A549 (cell line): ENCODE results near the gene SERINC4. TPM values are rescaled to one million over a fixed set of nuclear protein-coding genes. Genes with fewer than 3 reads are reported as not detected.

Source experiments
- ATAC-seq, 2 experiments: fragments of 200-7000 bp in 1 of 2; fragments of >200 bp in 1 of 2; cut with Nextera tagmentation in 1 of 2; cut with Tn5 transposase in 1 of 2; 3 replicates each; pipeline versions ENCODE4 v1.8.0 to v1.9.1; 2018 to 2020; ENCODE audit warnings: mild to moderate bottlenecking in 1 of 2, moderate library complexity in 1 of 2
- CTCF ChIA-PET: fragments of 300-600 bp; sonication (Branson Sonifier 250); formaldehyde crosslinking; extraction: SDS; loops from one replicate; lab custom pipeline; 2021; ENCODE audit warnings: antibody characterized with exemption, inconsistent platforms; lab: Yijun Ruan, JAX
- POLR2A ChIA-PET: fragments of 350-600 bp; formaldehyde crosslinking; extraction: SDS; loops from one replicate; lab custom pipeline; 2021; ENCODE audit warnings: antibody characterized with exemption, inconsistent platforms; lab: Yijun Ruan, JAX
- DNase-seq, 2 experiments: peaks; one replicate each; pipeline versions ENCODE4 v3.0.0 to v3.0.0-alpha.2; 2011 to 2016; ENCODE audit warnings: low read depth in 1 of 2, low spot score in 1 of 2
- FAIRE-seq: peaks from 2 replicates; lab custom pipeline; 2011; peaks lifted over from hg19 to GRCh38; lab: Jason Lieb, UNC
- H3K27ac ChIP-seq, 2 experiments: fragments of >200 bp; sonication (Bioruptor Twin); formaldehyde crosslinking; 3 replicates each; pipeline ENCODE4 v1.5.1; 2016 to 2017
- H3K4me1 ChIP-seq: fragments of >200 bp; sonication (Bioruptor Twin); formaldehyde crosslinking; 3 replicates; pipeline ENCODE4 v1.6.1; 2016
- H3K4me2 ChIP-seq: fragments of >200 bp; sonication (Bioruptor Twin); formaldehyde crosslinking; 3 replicates; pipeline ENCODE4 v1.6.1; 2016
- H3K4me3 ChIP-seq: fragments of >200 bp; sonication (Bioruptor Twin); formaldehyde crosslinking; 3 replicates; pipeline ENCODE4 v1.5.1; 2016
- H3K9me3 ChIP-seq: fragments of >200 bp; sonication (Bioruptor Twin); formaldehyde crosslinking; 3 replicates; pipeline ENCODE4 v1.6.1; 2016
- CBX2 ChIP-seq: fragments of 200-600 bp; sonication (generic); IDR thresholded peaks from 2 replicates; pipeline ENCODE4 v1.6.1; 2016; ENCODE audit warnings: low read depth, mild to moderate bottlenecking, borderline replicate concordance
- CEBPB ChIP-seq, 2 experiments: fragments of >200 bp in 1 of 2; sonication (Bioruptor Twin) in 1 of 2; formaldehyde crosslinking in 1 of 2; IDR thresholded peaks; 2 replicates each; pipeline ENCODE4 v1.6.1; 2012 to 2016
- CTCF ChIP-seq: fragments of >200 bp; sonication (Bioruptor Twin); formaldehyde crosslinking; IDR thresholded peaks from 3 replicates; pipeline ENCODE4 v1.5.1; 2016
- EHMT2 ChIP-seq: fragments of 200-600 bp; sonication (generic); IDR thresholded peaks from 2 replicates; pipeline ENCODE4 v1.6.1; 2016; ENCODE audit warnings: antibody characterized with exemption, low read depth, mild to moderate bottlenecking, moderate library complexity
- ELK1 ChIP-seq: fragments of 150-350 bp; IDR thresholded peaks from 2 replicates; pipeline ENCODE4 v1.6.1; 2014; ENCODE audit warnings: low read depth, mild to moderate bottlenecking, low read length
- ESRRA ChIP-seq: fragments of 150-350 bp; IDR thresholded peaks from 2 replicates; pipeline ENCODE4 v1.6.1; 2014; ENCODE audit warnings: mild to moderate bottlenecking, low read length, borderline replicate concordance
- FOSB ChIP-seq: fragments of 250-450 bp; sonication (Bioruptor Pico); IDR thresholded peaks from 2 replicates; pipeline ENCODE4 v1.5.0; 2020; ENCODE audit warnings: mild to moderate bottlenecking, moderate library complexity
- FOXS1 ChIP-seq: fragments of 250-450 bp; sonication (Bioruptor Pico); IDR thresholded peaks from 2 replicates; pipeline ENCODE4 v1.5.0; 2020; ENCODE audit warnings: mild to moderate bottlenecking, moderate library complexity
- HES2 ChIP-seq: fragments of >200 bp; sonication (Bioruptor Twin); formaldehyde crosslinking; IDR thresholded peaks from 2 replicates; pipeline ENCODE4 v1.6.1; 2016
- HOXB13 ChIP-seq: fragments of 250-450 bp; sonication (Bioruptor Pico); IDR thresholded peaks from 2 replicates; pipeline ENCODE4 v1.5.0; 2020; ENCODE audit warnings: low read depth, mild to moderate bottlenecking, moderate library complexity
- HOXB5 ChIP-seq: fragments of 250-450 bp; sonication (Bioruptor Pico); IDR thresholded peaks from 2 replicates; pipeline ENCODE4 v1.5.0; 2020; ENCODE audit warnings: mild to moderate bottlenecking, moderate library complexity
- JUNB ChIP-seq: fragments of >200 bp; sonication (Bioruptor Twin); formaldehyde crosslinking; IDR thresholded peaks from 2 replicates; pipeline ENCODE4 v1.6.1; 2016
- KDM1A ChIP-seq: fragments of 200-600 bp; sonication (generic); IDR thresholded peaks from 2 replicates; pipeline ENCODE4 v1.6.1; 2016; ENCODE audit warnings: low read depth, mild to moderate bottlenecking
- KDM5A ChIP-seq: fragments of 200-600 bp; sonication (generic); IDR thresholded peaks from 2 replicates; pipeline ENCODE4 v1.6.1; 2016; ENCODE audit warnings: antibody characterized with exemption, mild to moderate bottlenecking
- MAFK ChIP-seq: fragments of 450-650 bp; IDR thresholded peaks from 2 replicates; pipeline ENCODE4 v1.6.1; 2014; ENCODE audit not compliant: partially characterized antibody
- REST ChIP-seq: fragments of 200-600 bp; sonication (generic); IDR thresholded peaks from 2 replicates; pipeline ENCODE4 v1.6.1; 2016; ENCODE audit warnings: antibody characterized with exemption, mild to moderate bottlenecking, moderate library complexity
- TFCP2L1 ChIP-seq: fragments of 250-450 bp; sonication (Bioruptor Pico); IDR thresholded peaks from 2 replicates; pipeline ENCODE4 v1.5.0; 2021; ENCODE audit warnings: mild to moderate bottlenecking
- USF2 ChIP-seq: fragments of 450-650 bp; IDR thresholded peaks from 2 replicates; pipeline ENCODE4 v1.6.1; 2014; ENCODE audit warnings: antibody characterized with exemption
- ZFP36 ChIP-seq: fragments of 450-650 bp; IDR thresholded peaks from 2 replicates; pipeline ENCODE4 v1.6.1; 2014; ENCODE audit warnings: borderline replicate concordance; ENCODE audit not compliant: partially characterized antibody
- ZNF302 ChIP-seq: fragments of 250-450 bp; sonication (Bioruptor Pico); IDR thresholded peaks from 2 replicates; pipeline ENCODE4 v1.9.0; 2021; ENCODE audit warnings: inconsistent platforms, mild to moderate bottlenecking, moderate library complexity
- WGBS: methylation state at CpG from one replicate; pipeline ENCODE4 v1.1.6; 2017; ENCODE audit errors: missing lambda C conversion rate; 5-methylcytosine and 5-hydroxymethylcytosine counted together
- polyA plus RNA-seq, 4 experiments: library from polyadenylated mRNA; depleted of rRNA in 3 of 4; stranded (reverse); fragments of >200 nt; fragmentation: RNase III in 1 of 4; extraction: RNeasy Plus Mini Kit Qiagen cat#74134 plus additional on column Dnase treatment in 1 of 4; gene quantifications; 2 replicates in 3 of 4; 3 replicates in 1 of 4; pipeline ENCODE4 v1.2.3, GENCODE V29; 2011 to 2017

The SERINC4 gene
- polyA plus RNA-seq, 2 of the 4 experiments (the other 2 are of a cell fraction), result 0.04 to 0.05 TPM

- CTCF ChIA-PET, result no interaction called here
- no peak overlapping the region for H3K4me2 ChIP-seq
- no peak overlapping the region for H3K27ac ChIP-seq
- ATAC-seq (no peak), DNase-seq (no peak), FAIRE-seq (no peak)
- H3K4me3 ChIP-seq, result no peak overlapping the region
- POLR2A ChIA-PET, result no interaction called here
- no peak for TF ChIP-seq JUNB
- TF ChIP-seq FOXS1 (CRISPR knock-in tag), result no peak
- TF ChIP-seq KDM1A, result no peak
- TF ChIP-seq REST, result no peak
- TF ChIP-seq HOXB13 (CRISPR knock-in tag), result no peak
- TF ChIP-seq MAFK, result no peak
- no peak for TF ChIP-seq USF2
- WGBS, result 90% methylated on average over 6 of the region's 6 CpGs
- H3K4me1 ChIP-seq, result no peaks in the 10 kb centered on the region
- H3K9me3 ChIP-seq, result no peaks in the 10 kb centered on the region
These were observed 37.2 kb downstream of the SERINC4 start for GRCh38 chr15:43762824-43763223.

GRCh38 chr15:43751885-43752284, 48.1 kb downstream of the SERINC4 start:
- Histone ChIP-seq H3K4me3 (no peak overlapping the region), H3K27ac (no peak overlapping the region), H3K4me2 (no peak overlapping the region), H3K9me3 (no peaks in the 10 kb centered on the region), H3K4me1 (peaks cover 7% of the 10 kb centered on the region; the same call in 1 of the 3 replicates)
- DNase-seq (no peak), FAIRE-seq (no peak), ATAC-seq (no peak)
- 88% methylated on average over 6 of the region's 6 CpGs for WGBS
- CTCF ChIA-PET, result no interaction called here
- POLR2A ChIA-PET, result no interaction called here
- TF ChIP-seq KDM5A (no peak), ESRRA (no peak), CTCF (no peak), HES2 (no peak), CBX2 (no peak), HOXB5 (CRISPR knock-in tag) (no peak), HOXB13 (CRISPR knock-in tag) (no peak), ZNF302 (no peak), FOSB (CRISPR knock-in tag) (no peak), ELK1 (no peak), ZFP36 (no peak), EHMT2 (no peak), TFCP2L1 (CRISPR knock-in tag) (no peak), KDM1A (no peak), CEBPB (IDR thresholded peaks at IDR 0.05) (no peak)
